ENCODE data around the gene AFG3L2.

- TF ChIP-seq CTCF (IDR thresholded peaks at IDR 0.05) (no peak), POLR2A (IDR thresholded peaks at IDR 0.05; ENCODE audit: low read depth) (no peak)
These were observed 10.2 kb downstream of the AFG3L2 start for GRCh38 chr18:12366784-12367183.

Measured in esophagus muscularis mucosa (tissue), 3 donors.